Measurements from ENCODE around the gene RTL10.

DNA sequence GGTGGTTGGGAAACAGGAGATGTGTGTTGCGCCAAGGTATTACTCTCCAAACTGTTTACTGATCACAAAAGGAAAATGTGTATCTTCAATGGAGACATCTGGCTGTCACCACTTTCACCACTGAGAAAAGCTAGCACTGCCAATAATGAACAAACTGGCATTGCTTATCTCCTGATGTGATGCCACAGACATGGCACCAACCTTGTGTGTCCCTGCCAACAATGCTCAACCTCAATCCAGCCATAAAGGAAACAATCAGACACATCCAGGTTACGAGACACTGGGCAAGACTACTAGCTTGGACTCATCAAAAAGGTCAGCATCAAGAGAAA is 28.1 kb downstream of the RTL10 start:
- TF ChIP-seq TARDBP (IDR thresholded peaks at IDR 0.05) (no peak), ELF4 (IDR thresholded peaks at IDR 0.05) (no peak), NFRKB (IDR thresholded peaks at IDR 0.05) (no peak), SUZ12 (IDR thresholded peaks at IDR 0.05) (no peak)

All from HEK293T (cell line).